HG03175 (cell line): ENCODE results near the gene RRAD.

Experiments used
- ATAC-seq: cut with Tn5 transposase; IDR thresholded peaks from one replicate; pipeline ENCODE4 v1.9.1; 2021; ENCODE audit warnings: mild to moderate bottlenecking, moderate library complexity; ENCODE audit not compliant: unreplicated experiment

The RRAD gene

GRCh38 chr16:66935314-66936011 lies 10.1 kb upstream of the RRAD start, which contains the start of gene CES2:
Gene CES2 (plus strand): TSS chr16:66935516. CDS start chr16:66935636, 120 bp downstream.
- ATAC-seq, result no peak

- peak; percentile 2 for ATAC-seq
These were observed 9.5 kb upstream of the RRAD start for GRCh38 chr16:66934839-66935313.

GRCh38 chr16:66934138-66934838 lies 9.0 kb upstream of the RRAD start, which contains the start of gene CIAO2B:
Gene CIAO2B (minus strand): TSS chr16:66934402. CDS start chr16:66934364, 38 bp downstream.
- peak; percentile 85 for ATAC-seq

- peak; percentile 8 for ATAC-seq
These were observed 8.4 kb upstream of the RRAD start for GRCh38 chr16:66933776-66934137.

- ATAC-seq, result no peak
These were observed 6.7 kb upstream of the RRAD start for GRCh38 chr16:66932076-66932475.

- ATAC-seq, result no peak
These were observed 6.3 kb upstream of the RRAD start for GRCh38 chr16:66931665-66932064.

- no peak for ATAC-seq
These were observed 4.9 kb upstream of the RRAD start for GRCh38 chr16:66930189-66930588.

GRCh38 chr16:66928702-66929388 lies 3.5 kb upstream of the RRAD start:
- ATAC-seq, result no peak

GRCh38 chr16:66927918-66928649 lies 2.7 kb upstream of the RRAD start:
- ATAC-seq, result no peak

GRCh38 chr16:66926961-66927436 lies 1.7 kb upstream of the RRAD start:
- no peak for ATAC-seq

- ATAC-seq, result no peak
These were observed 1.0 kb upstream of the RRAD start for GRCh38 chr16:66926171-66926947.

- no peak for ATAC-seq
These were observed 611 bp downstream of the RRAD start for GRCh38 chr16:66924527-66925321.

GRCh38 chr16:66923866-66924265 lies 1.5 kb downstream of the RRAD start:
- no peak for ATAC-seq

- no peak for ATAC-seq
These were observed 2.0 kb downstream of the RRAD start for GRCh38 chr16:66923247-66923731.

GRCh38 chr16:66921729-66922450 lies 3.4 kb downstream of the RRAD start:
- ATAC-seq, result no peak

- no peak for ATAC-seq
These were observed 4.2 kb downstream of the RRAD start for GRCh38 chr16:66920924-66921680.

GRCh38 chr16:66920299-66920590 lies 5.1 kb downstream of the RRAD start:
- no peak for ATAC-seq
